GM12801 (cell line): ENCODE data around the gene DUSP2.

Experiments used
- TF ChIP-seq, protein P1 (sequence below): IDR thresholded peaks from one replicate; pipeline ENCODE4 v1.5.1; 2011; ENCODE audit warnings: control low read depth; ENCODE audit not compliant: insufficient read length; ENCODE audit errors: extremely low read depth

Gene DUSP2

DNA sequence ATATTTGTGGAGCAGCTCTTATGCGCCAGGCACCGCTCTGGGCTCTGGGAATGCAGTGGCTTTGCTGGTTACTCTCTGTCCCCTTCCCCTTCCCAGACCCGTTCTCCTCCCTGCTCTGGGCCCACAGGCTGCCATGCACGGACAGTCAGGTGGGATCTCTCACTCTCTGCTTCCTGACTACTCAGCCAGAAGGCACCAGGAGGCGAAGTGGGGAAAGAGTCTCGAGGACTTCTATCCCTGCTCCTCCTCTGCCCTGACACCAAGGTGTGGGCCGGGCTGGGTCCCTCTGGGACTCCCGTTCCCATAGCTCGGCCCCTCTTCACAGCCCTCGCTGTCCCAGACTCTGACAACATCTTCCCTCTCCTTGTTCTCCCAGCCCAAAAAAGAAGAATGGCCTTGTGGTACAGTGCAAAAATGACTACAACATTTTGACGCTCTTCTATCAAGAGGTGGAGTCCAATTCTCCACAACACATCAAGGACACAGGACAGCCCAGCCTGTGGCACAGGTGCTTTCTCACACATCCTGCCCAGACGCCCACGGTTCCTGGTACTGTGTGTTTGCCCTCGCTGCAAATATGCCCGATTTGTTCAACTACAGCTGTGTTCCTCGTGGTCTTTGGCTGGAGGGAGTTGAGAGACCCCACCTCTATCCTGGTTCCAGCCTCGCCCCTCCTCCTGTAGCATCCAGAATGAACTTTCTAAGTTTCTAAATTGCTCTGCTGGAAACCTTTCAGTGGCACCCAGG, 14.0 kb upstream of the DUSP2 start:
- TF ChIP-seq, protein P1, sequence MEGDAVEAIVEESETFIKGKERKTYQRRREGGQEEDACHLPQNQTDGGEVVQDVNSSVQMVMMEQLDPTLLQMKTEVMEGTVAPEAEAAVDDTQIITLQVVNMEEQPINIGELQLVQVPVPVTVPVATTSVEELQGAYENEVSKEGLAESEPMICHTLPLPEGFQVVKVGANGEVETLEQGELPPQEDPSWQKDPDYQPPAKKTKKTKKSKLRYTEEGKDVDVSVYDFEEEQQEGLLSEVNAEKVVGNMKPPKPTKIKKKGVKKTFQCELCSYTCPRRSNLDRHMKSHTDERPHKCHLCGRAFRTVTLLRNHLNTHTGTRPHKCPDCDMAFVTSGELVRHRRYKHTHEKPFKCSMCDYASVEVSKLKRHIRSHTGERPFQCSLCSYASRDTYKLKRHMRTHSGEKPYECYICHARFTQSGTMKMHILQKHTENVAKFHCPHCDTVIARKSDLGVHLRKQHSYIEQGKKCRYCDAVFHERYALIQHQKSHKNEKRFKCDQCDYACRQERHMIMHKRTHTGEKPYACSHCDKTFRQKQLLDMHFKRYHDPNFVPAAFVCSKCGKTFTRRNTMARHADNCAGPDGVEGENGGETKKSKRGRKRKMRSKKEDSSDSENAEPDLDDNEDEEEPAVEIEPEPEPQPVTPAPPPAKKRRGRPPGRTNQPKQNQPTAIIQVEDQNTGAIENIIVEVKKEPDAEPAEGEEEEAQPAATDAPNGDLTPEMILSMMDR, result no peak

DNA sequence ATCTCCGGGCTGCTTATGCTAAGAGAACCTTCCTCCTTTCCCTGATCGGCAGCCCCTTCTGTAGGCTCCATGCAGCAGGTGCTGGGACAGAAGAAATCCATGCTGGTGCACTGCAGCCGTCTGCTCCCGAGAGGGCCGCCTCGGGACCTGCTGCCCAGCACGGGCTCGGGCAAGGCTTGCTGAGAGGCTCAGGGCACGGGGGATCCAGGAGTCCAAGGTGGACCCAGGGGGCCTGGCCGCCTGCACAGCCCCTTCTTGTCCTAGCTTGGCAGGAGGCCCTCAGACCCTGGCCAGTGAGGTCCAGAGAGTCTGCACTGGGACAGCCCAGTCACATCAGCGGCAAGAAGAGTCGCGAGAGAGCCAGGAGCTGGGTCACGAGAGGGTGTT, 13.3 kb upstream of the DUSP2 start:
- TF ChIP-seq, protein P1, result no peak

DNA sequence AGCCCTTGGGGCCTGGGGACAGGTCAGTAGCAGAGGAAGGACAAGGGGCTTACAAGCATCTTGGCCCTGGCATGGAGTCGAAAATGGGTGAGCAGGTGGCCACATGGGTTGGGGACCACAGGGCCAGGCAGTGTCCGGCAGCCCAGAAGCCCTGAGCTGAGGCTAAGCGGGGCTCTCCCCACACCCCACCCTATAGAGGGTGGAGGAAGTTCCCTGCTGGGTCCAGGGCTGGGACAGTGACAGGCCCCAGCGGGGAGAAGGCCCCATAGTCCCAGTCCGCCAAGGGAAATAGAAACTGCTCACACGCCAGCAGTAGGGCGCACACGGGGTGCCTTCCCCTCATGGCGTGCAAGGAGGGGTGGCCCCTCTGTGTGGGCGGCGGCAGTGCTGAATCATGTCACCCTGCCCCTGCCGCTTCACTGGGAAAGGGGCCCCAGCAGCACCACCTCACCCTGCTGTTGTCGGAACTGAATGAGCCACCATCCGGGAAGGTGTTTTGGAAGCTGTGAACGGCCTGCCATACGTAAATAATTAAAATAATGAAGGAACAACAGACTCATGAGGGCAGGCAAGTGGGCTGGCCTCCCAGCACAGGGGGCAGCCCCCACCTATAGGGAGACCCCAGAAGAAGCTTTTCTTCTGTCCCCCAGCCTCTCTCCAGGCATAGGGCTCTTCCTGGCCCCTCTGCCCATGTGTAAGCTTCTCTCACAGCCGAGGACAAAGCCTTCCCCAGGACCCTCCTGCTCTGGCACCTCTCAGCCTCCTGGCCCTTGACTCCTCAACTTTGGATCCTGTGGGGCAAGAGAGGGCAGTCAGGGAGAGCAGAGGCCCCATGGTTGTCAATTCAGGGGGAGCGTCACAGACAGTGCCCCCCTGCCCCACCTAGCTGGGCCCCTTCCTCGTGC, 12.7 kb upstream of the DUSP2 start:
- TF ChIP-seq, protein P1, result no peak

DNA sequence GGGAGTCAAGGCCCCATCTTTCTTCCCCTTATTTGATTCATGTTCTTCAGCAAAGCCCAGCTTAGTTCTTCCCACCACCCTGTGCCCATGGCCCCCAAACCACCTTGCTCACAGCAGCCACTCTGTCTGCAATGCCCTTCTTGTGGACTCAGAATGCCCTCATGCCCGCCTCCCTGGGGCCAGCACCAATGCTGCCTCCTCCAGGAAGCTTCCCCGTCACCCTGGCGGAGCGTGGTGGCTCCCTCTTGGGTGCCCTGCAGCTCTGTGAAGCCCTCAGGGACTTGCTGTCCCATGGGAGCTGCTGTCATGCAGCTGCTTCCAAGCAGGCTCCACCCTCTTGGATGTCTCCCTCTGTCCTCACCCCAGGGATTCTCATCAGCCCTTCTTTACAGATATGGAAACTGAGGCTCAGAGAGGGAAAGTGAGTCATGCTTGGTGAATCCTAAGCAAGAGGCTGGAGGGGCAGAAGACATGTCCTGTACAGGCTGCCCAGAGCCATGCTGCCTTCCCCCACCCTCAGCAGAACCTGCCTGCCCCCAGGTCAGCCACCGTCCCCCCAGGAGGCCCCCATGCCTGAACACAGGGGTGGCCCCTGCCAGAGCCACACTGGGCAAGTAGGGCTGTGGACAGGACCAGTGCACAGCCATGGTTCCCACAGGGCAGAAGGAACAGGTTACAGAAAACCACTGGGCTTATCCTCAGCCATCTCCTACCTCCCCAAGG, 11.8 kb upstream of the DUSP2 start:
- TF ChIP-seq, protein P1, result no peak

DNA sequence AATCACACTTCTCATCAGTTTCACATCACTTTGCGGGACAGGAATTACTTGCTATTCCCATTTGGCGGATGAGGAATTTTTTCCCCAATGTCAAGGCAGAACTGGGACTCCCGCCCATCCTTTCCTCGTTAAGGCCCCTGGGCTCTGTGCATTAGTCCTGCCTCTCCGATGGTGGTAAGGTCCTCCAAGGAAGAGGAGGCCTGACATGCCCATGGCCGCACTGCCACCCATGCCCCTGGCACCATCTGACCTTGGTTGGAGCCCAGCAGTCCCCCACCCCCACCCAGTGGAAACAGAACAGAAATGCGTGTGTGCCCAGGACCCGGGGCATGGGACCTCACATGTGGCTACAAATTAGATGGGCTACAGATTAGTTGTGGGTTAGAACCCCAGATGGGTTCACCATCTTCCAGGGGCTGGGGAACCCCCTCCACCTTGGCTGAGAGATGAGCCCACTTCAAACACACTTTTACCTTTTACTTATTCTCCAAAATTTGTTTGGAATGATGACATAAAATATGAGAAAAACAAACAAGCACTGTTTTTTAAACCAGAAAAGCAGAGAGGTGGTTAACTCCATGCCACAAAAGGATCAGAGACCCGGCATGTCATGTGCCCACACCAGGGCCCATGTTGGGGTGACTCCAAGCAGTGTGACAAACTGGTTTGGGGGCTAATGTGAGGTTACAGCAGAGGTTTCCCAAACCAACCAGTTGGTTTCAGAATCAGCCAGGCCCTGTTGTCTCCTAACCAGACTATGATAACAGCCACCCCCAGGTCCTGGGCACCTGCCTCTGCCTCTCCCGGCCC, 11.0 kb upstream of the DUSP2 start:
- TF ChIP-seq, protein P1, result no peak

DNA sequence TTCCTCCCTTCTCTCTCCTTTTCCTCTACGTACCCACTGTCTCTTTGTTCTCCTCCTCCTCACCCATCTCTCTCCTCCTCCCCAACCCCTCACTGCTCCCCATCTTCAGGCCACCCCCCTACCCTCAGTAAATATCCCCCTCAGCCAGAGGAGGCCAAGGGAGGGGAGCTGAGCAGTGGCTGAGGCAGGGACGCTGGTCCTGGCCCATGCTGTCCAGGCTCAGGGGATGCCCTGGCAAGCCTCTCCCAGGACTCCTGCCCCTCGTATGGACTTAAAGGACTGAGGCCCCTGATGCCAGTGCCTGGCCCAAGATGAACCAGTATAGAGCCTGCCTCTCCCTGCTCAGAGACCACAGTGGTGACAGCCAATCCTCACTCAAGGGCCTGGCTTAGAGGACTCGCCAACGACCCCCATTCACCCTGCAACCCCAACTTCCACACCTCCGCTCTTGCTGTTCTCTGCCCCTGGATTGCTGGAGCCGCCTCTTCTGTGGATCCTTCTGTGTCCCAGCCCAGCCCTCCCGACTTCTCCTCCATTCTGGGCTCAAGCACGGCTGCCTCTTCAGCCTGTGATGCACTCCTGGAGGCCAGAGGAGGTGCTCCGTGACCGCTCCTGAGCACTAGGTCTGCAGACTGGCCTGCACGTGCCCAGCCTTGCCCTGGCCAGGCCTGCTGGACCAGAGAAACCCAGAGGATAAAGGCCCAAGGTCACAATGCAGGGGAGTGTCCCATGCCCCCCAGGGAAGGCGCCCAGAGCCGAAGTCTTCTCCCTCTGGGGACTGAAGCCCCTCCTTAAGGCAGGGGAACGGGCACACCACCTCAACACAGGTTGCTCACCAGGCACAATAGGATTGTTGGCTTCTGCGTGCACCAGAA, 9.5 kb upstream of the DUSP2 start:
- TF ChIP-seq, protein P1, result no peak
